ENCODE results near the gene TSPEAR.

DNA sequence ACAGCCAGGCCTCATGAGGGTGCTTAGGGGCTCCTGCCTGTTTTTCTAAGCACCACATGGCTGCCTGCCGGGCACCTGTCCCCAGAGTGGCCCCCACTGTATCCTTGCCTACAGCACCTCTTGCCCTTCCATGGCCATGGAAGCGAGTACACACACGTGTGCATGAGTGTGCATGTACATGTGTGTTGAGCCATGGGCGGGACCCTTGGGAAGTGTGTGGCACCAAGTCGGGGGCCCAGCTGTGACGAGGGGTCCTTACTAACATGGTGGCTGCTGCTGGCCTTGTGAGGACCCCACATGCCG is 197.2 kb downstream of the TSPEAR start:
- TF ChIP-seq FOXM1 (IDR thresholded peaks at IDR 0.05; ENCODE audit: borderline replicate concordance): no peak
- TF ChIP-seq PKNOX1 (IDR thresholded peaks at IDR 0.05): no peak
- TF ChIP-seq HDGF (IDR thresholded peaks at IDR 0.05; ENCODE audit: borderline replicate concordance): no peak
- no peak for TF ChIP-seq L3MBTL2 (conservative IDR thresholded peaks at IDR 0.05)

Data from HEK293T (cell line).